ENCODE measurements around the gene MAP3K7.
A peak's percentile ranks its signal among the peaks of the same experiment; 100 is the strongest.

The MAP3K7 gene

DNA sequence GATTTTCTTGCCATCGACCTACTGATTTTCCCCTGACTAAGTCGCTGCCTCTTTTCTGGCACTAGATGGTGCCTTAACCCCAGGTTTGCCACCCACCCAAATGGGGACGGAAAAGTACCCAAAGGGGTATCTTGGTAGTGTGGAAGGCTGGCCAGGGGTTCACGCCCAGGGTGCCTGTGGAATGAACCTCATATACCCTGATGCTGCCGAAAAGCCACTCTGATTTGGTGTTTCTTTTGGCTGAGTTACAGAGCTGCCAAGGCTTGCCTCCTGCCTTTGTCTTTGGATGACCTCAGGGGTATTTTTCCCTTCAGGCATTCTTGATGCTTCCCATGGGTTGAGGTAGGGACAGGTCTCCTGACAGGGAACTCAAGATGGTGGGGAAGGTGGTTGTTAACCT, 78.1 kb downstream of the MAP3K7 start:
- TF ChIP-seq, protein P1, sequence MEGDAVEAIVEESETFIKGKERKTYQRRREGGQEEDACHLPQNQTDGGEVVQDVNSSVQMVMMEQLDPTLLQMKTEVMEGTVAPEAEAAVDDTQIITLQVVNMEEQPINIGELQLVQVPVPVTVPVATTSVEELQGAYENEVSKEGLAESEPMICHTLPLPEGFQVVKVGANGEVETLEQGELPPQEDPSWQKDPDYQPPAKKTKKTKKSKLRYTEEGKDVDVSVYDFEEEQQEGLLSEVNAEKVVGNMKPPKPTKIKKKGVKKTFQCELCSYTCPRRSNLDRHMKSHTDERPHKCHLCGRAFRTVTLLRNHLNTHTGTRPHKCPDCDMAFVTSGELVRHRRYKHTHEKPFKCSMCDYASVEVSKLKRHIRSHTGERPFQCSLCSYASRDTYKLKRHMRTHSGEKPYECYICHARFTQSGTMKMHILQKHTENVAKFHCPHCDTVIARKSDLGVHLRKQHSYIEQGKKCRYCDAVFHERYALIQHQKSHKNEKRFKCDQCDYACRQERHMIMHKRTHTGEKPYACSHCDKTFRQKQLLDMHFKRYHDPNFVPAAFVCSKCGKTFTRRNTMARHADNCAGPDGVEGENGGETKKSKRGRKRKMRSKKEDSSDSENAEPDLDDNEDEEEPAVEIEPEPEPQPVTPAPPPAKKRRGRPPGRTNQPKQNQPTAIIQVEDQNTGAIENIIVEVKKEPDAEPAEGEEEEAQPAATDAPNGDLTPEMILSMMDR (conservative IDR thresholded peaks at IDR 0.05; ENCODE audit: low read depth, low read length) = no peak
- no peak overlapping the region for H3K4me3 ChIP-seq (ENCODE audit: low read length)
- no peak for DNase-seq (ENCODE audit: low read depth)

DNA sequence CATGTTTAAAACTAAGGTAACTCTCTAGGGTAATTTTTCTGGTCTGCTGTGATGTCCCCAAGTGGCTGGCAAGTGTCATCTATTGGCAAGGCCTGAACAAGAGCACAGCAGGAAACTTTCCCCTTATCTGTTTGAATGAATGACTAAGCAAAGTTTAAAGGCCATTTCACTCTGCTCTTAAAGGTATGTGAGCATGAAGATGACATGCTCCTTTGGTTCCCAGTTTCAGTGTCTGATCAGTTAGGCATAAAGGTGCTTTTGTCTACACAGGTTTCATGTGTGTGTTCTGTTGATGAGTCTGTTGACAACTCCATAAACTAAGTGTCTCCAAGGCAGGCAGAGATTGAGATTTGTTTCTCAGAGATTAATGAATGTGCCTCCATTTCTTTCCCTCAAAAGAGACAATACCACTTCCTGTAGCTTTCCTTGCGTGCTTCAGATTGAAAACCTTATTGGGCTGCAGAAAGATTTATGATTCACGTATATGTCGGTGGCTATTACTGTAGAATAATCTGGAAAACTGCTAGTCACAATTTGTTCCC, 83.9 kb downstream of the MAP3K7 start:
- H3K4me3 ChIP-seq (ENCODE audit: low read length) = no peak overlapping the region
- TF ChIP-seq, protein P1 (conservative IDR thresholded peaks at IDR 0.05; ENCODE audit: low read depth, low read length) = no peak
- no peak for DNase-seq (ENCODE audit: low read depth)

DNA sequence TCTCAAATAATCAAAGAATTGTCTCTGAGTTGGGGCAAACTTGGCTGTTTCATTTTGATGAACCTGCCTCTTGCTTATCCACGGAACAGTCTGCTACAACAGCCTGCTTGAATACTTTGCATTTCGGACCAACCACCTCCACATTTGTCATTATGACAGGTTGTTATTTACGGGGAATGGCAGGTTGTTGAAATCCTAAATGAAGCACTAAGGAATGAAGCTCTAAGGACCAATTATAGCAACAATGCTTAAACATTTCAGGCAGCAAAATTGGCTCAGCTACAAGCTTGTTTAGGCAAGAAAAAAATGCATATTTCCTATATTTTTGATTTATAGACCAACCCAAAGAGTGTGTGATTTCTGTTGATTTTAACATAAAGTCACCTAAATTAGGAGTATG, 84.5 kb downstream of the MAP3K7 start:
- DNase-seq (ENCODE audit: low read depth) = no peak
- H3K4me3 ChIP-seq (ENCODE audit: low read length) = no peak overlapping the region
- TF ChIP-seq, protein P1 (conservative IDR thresholded peaks at IDR 0.05; ENCODE audit: low read depth, low read length) = no peak

DNA sequence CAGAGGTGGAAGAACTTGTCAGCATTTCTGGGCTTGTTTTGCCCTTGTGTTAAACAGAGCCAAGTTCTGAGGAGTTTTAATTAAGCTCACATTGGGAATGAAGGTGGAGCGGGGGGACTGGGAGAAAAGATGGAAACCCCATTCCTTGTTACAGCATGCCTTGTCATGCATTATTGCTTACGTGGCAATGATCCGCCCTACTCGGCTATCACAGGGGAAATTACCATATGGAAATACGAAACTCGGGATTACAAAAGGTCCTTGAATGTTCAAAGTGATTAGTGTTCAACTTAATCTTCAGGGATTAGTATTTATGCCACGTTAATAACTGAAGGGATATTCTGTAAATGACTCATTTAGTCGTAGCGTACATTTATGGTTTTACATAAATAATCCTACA, 86.4 kb downstream of the MAP3K7 start:
- H3K4me3 ChIP-seq (ENCODE audit: low read length) = no peak overlapping the region
- DNase-seq (ENCODE audit: low read depth) = peak; percentile 87
- TF ChIP-seq, protein P1 (conservative IDR thresholded peaks at IDR 0.05; ENCODE audit: low read depth, low read length) = no peak

DNA sequence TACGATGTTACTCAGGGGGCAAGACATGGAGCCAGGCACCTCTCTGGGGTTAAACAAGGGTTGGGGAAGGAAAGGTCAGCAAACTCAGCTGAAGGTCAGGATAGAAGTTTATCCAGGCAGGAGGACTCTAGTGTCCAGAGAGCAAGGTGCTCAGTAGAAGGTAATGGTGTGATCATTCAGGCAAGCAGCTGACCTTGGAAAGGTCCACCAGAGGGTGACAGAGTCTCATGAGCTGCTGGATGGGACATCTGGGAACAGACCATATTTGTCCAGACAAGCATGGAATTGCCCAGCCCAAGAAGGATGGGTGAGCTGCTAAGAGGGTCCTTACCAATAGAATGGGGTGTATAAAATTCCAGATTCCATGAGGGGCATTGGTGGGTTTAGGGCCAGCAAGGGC, 89.5 kb downstream of the MAP3K7 start:
- TF ChIP-seq, protein P1 (conservative IDR thresholded peaks at IDR 0.05; ENCODE audit: low read depth, low read length) = no peak
- DNase-seq (ENCODE audit: low read depth) = no peak
- H3K4me3 ChIP-seq (ENCODE audit: low read length) = no peak overlapping the region

DNA sequence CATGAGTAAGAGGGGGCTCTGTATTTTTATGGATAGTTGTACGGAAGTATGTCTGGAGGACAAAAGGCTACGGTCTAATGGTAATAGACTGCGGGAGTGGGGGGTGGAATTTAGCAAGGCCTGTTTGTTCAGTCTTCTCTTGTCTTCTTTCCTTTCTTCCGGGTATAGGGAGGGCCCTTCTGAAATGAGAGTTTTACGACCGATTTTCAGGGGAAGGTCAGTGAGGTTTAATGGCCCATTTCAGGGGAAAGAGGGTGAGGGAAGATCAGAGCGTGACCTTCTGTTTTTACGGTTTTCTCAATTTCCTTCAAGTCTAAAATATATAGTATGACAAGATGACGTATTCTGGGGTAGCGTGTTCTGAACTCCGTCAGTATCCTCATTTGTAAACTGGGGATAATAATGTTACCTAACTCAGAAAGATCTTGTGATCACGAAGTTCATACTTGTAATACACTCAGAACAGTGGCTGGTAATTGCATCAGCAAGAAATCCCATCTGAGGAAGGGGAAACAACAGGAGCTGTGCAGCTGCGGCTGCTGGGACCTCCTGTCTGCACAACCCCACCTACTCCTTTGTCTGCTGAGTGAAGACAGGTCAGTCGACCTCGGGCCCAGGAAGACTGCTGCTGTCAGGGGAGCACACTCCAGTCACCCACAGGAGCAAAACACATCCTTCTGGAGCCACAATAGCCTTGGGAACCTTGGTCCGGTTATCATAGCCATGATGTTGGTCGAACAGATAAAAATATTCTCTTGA, 90.4 kb downstream of the MAP3K7 start:
- no peak for DNase-seq (ENCODE audit: low read depth)
- no peak overlapping the region for H3K4me3 ChIP-seq (ENCODE audit: low read length)
- TF ChIP-seq, protein P1 (conservative IDR thresholded peaks at IDR 0.05; ENCODE audit: low read depth, low read length) = no peak

DNA sequence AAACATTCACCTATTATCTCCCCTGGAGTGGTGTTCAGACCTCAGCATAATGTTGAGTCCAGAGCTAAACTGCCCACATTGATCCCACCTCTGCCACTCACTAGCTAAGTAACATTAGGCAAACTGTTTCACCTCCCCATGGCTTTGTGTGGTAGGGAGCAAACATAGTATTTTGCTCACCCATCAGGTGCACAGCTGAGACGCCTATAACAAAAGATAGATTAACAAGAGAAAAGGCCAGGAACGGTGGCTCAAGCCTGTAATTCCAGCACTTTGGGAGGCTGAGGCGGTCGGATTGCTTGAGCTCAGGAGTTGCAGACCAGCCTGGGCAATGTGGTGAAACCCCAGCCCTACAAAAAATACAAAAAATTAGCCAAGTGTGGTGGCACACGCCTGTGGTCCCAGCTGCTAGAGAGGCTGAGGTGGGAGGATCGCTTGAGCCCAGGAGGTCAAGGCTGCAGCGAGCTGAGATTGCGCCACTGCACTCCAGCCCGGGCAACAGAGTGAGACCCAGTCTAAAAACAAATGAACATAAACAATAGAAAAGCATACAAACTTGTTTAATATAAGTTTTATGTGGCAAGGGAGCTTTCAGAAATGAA, 91.6 kb downstream of the MAP3K7 start:
- DNase-seq (ENCODE audit: low read depth) = no peak
- no peak overlapping the region for H3K4me3 ChIP-seq (ENCODE audit: low read length)
- TF ChIP-seq, protein P1 (conservative IDR thresholded peaks at IDR 0.05; ENCODE audit: low read depth, low read length) = no peak
